Suprapubic skin (tissue), 3 donors: ENCODE measurements around the gene SCAF8.

ENCODE experiments used
- POLR2A ChIP-seq, 2 donors: fragments of 450-650 bp; IDR thresholded peaks; one replicate each; pipeline ENCODE4 v1.6.1; 2017; ENCODE audit warnings: antibody characterized with exemption in 2 of 2, mild to moderate bottlenecking in 2 of 2, moderate library complexity in 2 of 2
- TF ChIP-seq, protein P1 (sequence below), 2 donors: fragments of 200-600 bp in 1 of 2; fragments of 450-650 bp in 1 of 2; sonication (generic) in 1 of 2; IDR thresholded peaks; one replicate each; pipeline ENCODE4 v1.5.1; 2016 to 2019; ENCODE audit warnings: antibody characterized with exemption in 2 of 2, mild to moderate bottlenecking in 1 of 2, moderate library complexity in 1 of 2

DNA sequence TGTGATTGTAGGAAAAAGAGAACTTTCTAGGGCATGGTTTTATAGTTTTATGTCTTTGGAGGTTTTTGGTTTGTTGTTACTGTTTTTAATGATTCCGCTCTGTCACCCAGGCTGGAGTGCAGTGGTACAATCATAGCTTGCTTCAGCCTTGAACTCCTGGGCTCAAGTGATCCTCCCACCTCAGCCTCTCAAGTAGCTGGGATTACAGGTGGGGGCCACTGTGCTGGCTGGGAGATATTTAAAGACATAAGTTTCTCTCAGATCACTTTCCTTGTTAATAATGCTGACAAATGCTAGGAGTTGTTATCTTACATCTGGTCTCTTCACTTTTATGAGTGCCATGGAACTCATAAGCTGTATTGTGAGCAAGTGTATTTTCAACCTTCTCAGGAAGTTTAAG is 116.3 kb downstream of the SCAF8 start:
- TF ChIP-seq, protein P1, sequence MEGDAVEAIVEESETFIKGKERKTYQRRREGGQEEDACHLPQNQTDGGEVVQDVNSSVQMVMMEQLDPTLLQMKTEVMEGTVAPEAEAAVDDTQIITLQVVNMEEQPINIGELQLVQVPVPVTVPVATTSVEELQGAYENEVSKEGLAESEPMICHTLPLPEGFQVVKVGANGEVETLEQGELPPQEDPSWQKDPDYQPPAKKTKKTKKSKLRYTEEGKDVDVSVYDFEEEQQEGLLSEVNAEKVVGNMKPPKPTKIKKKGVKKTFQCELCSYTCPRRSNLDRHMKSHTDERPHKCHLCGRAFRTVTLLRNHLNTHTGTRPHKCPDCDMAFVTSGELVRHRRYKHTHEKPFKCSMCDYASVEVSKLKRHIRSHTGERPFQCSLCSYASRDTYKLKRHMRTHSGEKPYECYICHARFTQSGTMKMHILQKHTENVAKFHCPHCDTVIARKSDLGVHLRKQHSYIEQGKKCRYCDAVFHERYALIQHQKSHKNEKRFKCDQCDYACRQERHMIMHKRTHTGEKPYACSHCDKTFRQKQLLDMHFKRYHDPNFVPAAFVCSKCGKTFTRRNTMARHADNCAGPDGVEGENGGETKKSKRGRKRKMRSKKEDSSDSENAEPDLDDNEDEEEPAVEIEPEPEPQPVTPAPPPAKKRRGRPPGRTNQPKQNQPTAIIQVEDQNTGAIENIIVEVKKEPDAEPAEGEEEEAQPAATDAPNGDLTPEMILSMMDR (IDR thresholded peaks at IDR 0.05), result no peak
- TF ChIP-seq POLR2A (IDR thresholded peaks at IDR 0.05), result no peak
